ENCODE measurements around the gene SKIDA1.

The SKIDA1 gene

GRCh38 chr10:21516242-21517131 lies 9.0 kb downstream of the SKIDA1 start:
- peak; percentile 86 for DNase-seq (ENCODE audit: low spot score)

- DNase-seq (ENCODE audit: low spot score) = no peak
These were observed 9.9 kb downstream of the SKIDA1 start for GRCh38 chr10:21515361-21516241.

- DNase-seq (ENCODE audit: low spot score) = no peak
These were observed 10.6 kb downstream of the SKIDA1 start for GRCh38 chr10:21514818-21515351.

- DNase-seq (ENCODE audit: low spot score) = no peak
These were observed 11.2 kb downstream of the SKIDA1 start for GRCh38 chr10:21514129-21514817.

GRCh38 chr10:21513405-21513788 lies 12.1 kb downstream of the SKIDA1 start:
- DNase-seq (ENCODE audit: low spot score) = no peak

- no peak for DNase-seq (ENCODE audit: low spot score)
These were observed 12.7 kb downstream of the SKIDA1 start for GRCh38 chr10:21512573-21513404.

- DNase-seq (ENCODE audit: low spot score) = no peak
These were observed 13.4 kb downstream of the SKIDA1 start for GRCh38 chr10:21511946-21512572.

GRCh38 chr10:21511095-21511570 lies 14.3 kb downstream of the SKIDA1 start:
- DNase-seq (ENCODE audit: low spot score) = no peak

- no peak for DNase-seq (ENCODE audit: low spot score)
These were observed 15.0 kb downstream of the SKIDA1 start for GRCh38 chr10:21510241-21511094.

- DNase-seq (ENCODE audit: low spot score) = no peak
These were observed 15.9 kb downstream of the SKIDA1 start for GRCh38 chr10:21509341-21510240.

GRCh38 chr10:21508706-21509331 lies 16.7 kb downstream of the SKIDA1 start:
- DNase-seq (ENCODE audit: low spot score) = no peak

- DNase-seq (ENCODE audit: low spot score) = no peak
These were observed 18.3 kb downstream of the SKIDA1 start for GRCh38 chr10:21507150-21507549.

GRCh38 chr10:21506351-21506750 lies 19.1 kb downstream of the SKIDA1 start:
- no peak for DNase-seq (ENCODE audit: low spot score)

- no peak for DNase-seq (ENCODE audit: low spot score)
These were observed 19.7 kb downstream of the SKIDA1 start for GRCh38 chr10:21505711-21506278.

GRCh38 chr10:21503542-21503941 lies 21.9 kb downstream of the SKIDA1 start:
- DNase-seq (ENCODE audit: low spot score) = no peak

GRCh38 chr10:21502348-21502740 lies 23.1 kb downstream of the SKIDA1 start:
- DNase-seq (ENCODE audit: low spot score) = no peak

- DNase-seq (ENCODE audit: low spot score) = no peak
These were observed 23.6 kb downstream of the SKIDA1 start for GRCh38 chr10:21501731-21502347.
